Non-pigmented ciliary epithelial cell (primary cell): ENCODE results near the gene FLYWCH1.

Source experiments
- DNase-seq: peaks from one replicate; pipeline ENCODE4 v3.0.0-alpha.2; 2010; ENCODE audit warnings: low read depth

Gene FLYWCH1

DNA sequence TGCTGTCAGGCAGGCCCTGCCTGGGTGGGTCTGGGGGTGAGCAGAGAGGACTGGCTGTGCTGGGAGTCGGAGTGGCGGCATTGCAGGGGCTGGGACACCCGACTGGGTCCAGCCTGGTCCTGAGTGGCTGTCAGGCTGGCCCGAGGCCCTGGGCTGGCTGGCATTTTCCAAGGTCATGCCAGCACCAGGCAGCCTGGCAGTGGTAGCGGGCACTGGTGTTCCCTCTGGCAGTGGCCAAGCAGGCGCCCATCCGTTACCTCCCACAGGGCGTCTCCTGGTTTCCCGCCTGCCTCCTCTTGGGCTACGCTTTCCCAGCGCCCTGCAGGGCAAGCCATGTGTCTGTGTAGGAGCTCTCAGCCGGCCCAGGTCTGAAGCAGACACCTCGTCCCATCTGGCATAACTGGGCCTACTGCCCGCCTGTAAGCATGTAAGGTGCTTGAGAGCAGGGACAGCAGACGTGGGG lies 74.2 kb downstream of the FLYWCH1 start:
- DNase-seq, result no peak

DNA sequence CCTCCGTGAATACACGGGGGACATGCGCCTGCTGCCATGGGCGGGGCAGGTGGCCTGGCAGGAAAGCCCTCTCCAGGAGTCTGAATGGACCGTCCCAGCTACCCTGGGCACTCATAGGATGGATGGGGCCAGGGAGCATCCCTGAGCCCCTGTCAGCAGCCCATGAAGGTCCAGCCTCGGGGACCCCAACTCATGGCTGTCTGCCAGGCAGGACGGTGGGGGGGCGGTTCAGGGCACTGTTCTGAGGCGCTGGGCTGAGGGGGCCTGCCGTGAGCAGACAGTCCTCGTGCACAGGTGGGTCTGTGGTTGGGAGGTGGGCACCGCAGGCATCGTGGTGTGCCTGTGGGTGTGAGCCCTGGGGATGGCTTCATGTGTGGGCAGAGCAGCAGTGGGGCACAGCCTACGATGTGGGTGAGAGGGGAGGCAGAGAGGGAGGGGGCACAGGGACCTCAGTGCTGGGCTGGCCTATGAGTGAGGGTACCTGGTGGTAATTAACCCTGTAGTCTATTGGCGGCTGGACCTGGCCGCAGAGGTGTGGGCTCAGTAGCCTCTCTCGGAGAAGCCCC lies 75.0 kb downstream of the FLYWCH1 start:
- no peak for DNase-seq

DNA sequence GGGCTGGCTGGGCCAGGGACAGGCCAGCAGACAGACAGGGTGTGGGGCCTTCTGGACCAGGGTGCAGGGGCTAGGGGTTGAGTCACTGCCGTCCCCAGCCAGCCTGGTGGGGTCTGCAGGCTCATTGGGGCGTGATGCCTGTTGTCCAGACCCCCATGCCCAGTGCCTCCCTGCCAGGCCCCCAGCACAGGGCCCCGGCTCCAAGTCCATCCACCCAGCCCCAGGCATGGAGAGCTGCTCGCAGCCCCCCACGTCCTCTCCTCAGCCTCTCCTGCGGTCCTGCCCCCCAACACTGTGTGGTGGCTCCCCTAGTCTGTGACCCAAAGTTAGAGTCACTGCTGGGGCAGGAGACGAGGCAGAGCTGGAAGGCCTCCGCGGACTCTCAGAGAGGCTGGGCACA lies 75.6 kb downstream of the FLYWCH1 start:
- no peak for DNase-seq

DNA sequence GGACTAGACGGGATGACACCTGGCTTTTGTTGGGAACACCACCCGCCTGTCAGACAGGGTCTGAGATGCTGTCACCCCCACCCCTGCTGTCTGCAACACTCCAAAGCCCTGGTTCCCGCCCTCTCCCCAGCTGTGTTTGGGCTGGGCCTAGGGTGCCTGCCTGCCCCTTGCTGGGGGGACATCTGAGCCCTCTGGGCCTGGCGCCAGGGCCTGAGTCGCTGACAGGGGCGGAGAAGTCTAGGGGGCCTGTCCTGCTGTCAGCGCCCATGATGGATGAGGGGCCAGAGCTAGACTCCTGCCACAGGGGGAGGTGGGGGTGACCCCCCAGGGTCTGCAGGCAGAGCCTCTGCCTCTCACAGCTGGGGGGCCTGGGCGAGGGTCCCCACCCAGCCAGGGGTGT lies 76.1 kb downstream of the FLYWCH1 start:
- no peak for DNase-seq

DNA sequence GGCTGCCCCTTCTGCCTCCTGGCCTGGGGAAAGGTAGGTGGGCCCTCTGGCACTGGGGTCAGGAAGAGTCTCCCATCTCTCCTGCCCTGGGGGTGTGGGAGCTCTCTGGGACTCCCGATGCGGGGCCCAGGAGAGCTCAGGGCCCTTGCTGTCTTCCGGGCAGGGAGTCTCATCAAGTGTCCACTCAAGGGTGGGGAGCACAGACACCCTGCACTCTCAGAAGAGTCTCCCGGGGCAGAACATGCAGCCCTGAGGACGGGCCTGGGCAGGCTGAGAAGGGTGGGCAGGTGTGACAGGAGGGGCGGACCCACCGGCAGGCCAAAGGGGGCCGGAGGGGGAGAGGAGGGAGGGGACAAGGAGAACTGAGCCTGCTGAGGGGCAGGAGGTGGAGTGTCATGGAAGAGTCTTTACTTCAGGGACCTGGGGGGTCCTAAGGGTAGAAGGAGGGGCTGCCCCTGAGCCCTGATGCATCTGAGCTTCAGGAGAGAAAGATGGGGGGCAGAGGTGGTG lies 76.9 kb downstream of the FLYWCH1 start:
- DNase-seq, result no peak

DNA sequence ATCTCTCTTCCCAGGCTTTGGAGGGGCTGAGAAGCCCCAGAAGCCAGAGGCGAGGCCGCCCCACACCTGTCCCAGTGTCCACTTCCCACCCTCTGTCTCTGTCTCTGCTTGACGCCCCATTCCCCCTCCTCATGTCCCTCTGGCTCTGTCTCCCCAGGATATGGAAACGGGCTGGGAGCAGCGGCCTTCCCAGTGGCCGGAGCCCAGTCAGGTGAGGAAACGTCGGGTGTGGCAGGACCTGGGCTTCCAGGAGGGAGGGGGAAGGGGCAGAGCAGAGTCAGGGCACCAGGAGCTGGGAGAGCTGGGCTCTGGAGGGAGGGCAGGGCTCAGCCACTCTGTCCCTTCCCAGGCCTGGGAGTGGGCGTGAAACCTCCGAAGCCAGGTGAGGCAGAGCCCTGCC lies 79.2 kb downstream of the FLYWCH1 start:
- no peak for DNase-seq

DNA sequence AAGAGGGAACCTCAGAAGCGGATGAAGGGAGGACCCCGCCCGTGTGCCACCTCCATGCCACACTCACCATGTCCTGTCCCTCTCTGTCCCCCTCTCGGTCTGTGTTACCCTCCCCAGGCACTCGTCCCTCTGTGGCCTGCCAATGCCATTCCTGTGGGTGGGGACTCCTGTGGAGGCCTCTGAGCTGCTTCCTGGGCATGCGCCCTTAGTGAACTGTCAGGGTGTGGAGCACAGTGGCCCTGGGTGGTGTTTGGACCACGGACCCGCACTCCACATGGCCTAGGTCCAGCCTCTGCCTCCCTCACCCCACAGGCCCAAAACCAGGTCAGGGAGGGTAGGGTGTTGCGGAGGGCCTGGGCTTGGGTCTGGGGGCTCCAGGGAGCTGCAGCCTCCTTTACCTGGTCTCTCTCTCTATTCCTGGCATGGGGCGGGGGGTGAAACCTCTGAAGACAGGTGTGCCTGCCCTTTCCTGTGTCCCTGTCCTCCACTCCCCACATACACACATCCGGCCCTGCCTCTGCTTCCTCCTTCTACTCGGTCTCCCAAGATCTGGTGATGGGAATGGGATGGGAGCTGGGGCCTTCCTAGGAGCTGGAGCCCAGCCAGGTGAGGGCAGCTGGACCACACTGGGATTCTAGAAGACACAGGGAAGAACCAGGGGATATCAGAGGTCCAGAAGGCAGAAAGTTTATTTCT lies 80.0 kb downstream of the FLYWCH1 start:
- DNase-seq, result no peak

DNA sequence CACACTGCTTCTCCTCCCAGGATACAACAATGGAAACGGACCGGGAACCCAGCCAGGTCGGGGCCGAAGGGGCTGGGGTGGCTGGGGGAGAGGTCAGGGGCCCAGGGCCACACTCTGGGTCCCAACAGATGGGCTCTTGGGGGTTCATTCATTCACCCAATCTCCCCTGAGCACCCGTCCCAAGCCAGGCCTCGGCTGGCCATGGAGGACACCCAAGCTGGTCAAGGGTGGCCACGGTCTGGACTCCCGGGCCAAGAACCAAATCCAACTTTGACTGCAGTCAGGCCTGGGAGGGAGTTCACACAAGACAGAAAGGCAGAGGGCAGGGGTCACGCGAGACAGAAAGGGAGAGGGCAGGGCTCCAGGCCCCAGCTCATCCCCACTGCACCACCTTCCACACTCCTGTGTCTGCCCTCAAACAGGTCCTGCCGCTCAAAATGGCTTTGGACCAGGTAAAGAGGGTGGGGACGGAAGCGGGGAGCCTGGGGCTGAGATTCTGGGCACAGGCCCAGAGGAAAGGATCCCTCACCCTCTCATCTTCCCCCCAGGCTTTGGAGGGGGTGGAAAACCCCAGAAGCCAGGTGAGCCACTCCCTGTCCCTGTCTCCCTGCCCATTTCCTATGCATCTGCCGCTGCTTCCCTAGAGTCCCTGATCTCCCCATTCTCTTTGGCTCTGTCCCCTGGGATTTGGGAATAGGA lies 80.8 kb downstream of the FLYWCH1 start:
- no peak for DNase-seq

DNA sequence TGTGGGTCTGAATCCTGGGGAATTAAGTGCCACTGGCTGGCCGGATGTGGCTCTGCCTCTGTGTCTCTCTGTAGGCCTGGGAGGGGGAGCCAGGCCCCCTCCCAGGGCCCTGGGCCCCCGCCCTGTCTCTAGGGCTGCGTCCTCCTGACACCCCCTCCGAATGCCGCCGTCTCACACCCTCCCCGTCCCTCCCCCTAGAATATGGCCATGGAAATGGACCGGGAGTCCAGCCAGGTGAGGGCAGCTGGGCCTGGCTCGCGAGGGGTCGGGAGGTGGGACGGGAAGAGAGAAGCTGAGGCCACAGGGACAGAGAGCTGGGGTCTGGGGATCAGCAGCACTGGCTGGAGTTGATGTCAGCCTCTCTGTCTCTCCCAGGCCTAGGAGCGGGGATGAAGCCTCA lies 84.6 kb downstream of the FLYWCH1 start:
- DNase-seq, result no peak

DNA sequence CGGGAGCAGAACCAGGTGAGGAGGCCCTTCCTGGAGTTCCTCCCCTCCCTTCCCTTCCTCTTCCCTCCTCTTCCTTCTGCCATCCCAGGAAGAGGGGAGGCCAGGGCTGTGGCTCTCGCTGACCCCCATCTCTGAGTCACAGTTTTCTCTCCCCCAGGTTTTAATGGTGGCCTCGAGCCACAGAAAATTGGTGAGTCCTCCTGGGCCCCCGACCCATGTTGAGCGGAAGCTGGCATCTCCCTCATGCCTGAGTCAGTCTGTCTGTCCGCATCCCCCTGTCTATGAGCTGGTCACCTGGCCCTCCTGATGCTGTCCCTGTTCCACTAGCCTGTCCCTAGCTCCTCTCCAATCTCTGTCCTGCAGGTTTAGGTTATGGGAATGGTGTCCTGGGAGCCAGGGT lies 88.2 kb downstream of the FLYWCH1 start:
- no peak for DNase-seq

DNA sequence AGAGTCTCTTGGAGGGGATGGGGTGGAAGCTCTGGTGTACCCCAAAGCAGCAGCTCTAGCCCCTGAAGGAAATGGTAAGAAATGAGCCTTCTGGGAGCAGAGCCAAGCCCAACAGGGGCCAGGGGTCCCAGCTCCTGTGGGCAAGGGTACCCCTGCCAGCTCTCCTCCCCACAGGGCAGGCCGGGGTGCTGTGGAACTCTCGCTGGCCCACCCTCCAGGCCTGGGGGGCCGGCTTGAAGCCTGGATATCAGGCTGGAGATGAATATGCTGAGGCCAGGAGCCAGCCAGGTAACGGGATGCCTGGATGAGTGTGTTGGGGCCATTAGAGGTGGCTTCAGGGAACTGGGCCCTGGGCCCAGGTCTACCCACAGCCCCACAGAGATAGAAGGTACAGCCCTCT lies 88.8 kb downstream of the FLYWCH1 start:
- DNase-seq, result no peak
